ENCODE data around the gene VPS18. TPM values are rescaled to one million over a fixed set of nuclear protein-coding genes. Genes with fewer than 3 reads are reported as not detected.

VPS18 gene
- total and polyA plus RNA-seq, 2 donors (not counting 3 experiments of a cell fraction or from before 2014, with no cell fraction given): 29.3 to 32.8 TPM

- FAIRE-seq: no peak
- no peaks in the 10 kb centered on the region for H3K9me1 ChIP-seq (replicated peaks; ENCODE audit: control insufficient read depth, extremely low read depth, insufficient read depth, low read length)
- H3K79me2 ChIP-seq (ENCODE audit: control insufficient read depth, insufficient read depth, low read length): no peaks in the 10 kb centered on the region
- H3K4me3 ChIP-seq (replicated peaks in 1 of 3; ENCODE audit: insufficient read depth in 1 of 3, low read depth in 1 of 3, low read length in 3 of 3): no peak overlapping the region
- no peak overlapping the region for H3K9ac ChIP-seq (replicated peaks; ENCODE audit: extremely low read depth, insufficient read depth, low read length)
- no peak overlapping the region for H3K27ac ChIP-seq (ENCODE audit: insufficient read depth, low read depth, low read length)
- intact Hi-C loops (cut with micrococcal nuclease): no loop called here
- H3K9me3 ChIP-seq (replicated peaks; ENCODE audit: control insufficient read depth, insufficient read depth, low read length): no peaks in the 10 kb centered on the region
- H3K36me3 ChIP-seq (ENCODE audit: control insufficient read depth in 2 of 2, extremely low read depth in 1 of 2, insufficient read depth in 2 of 2, low read length in 2 of 2): no peaks in the 10 kb centered on the region
- no TSS peak for BruUV-seq (replicated peaks)
- TF ChIP-seq CTCF (IDR thresholded peaks at IDR 0.05; ENCODE audit: extremely low read depth in 1 of 2, insufficient read depth in 1 of 2, low read depth in 1 of 2, low read length in 2 of 2) (no peak), POLR2AphosphoS5 (IDR thresholded peaks at IDR 0.05; ENCODE audit: insufficient read depth, low read depth, low read length) (no peak), EZH2 (IDR thresholded peaks at IDR 0.05; ENCODE audit: borderline replicate concordance, low read depth, low read length, severe bottlenecking) (no peak), POLR2A (IDR thresholded peaks at IDR 0.05; ENCODE audit: low read depth, low read length) (no peak), FOS (IDR thresholded peaks at IDR 0.05; ENCODE audit: borderline replicate concordance, insufficient read depth, low read length) (no peak), MYC (IDR thresholded peaks at IDR 0.05; ENCODE audit: low read depth, low read length) (no peak), GATA2 (IDR thresholded peaks at IDR 0.05; ENCODE audit: insufficient read depth, insufficient read length, low read depth, low read length) (no peak)
- H3K4me1 ChIP-seq (ENCODE audit: control insufficient read depth, extremely low read depth, insufficient read depth, low read length): no peaks in the 10 kb centered on the region
- H3K27me3 ChIP-seq (ENCODE audit: control insufficient read depth in 2 of 2, insufficient read depth in 2 of 2, low read length in 2 of 2): no peaks in the 10 kb centered on the region
- no peak overlapping the region for H2AFZ ChIP-seq (ENCODE audit: low read depth, low read length)
- dilution Hi-C loops (cut with MboI; ENCODE audit: extremely low pct_ligation_motif_present, low sequenced_read_pairs): no loop called here
- no peak for DNase-seq (ENCODE audit: low read depth, low spot score)
- H4K20me1 ChIP-seq (replicated peaks; ENCODE audit: control insufficient read depth, extremely low read depth, insufficient read depth, low read length): no peaks in the 10 kb centered on the region
- H3K4me2 ChIP-seq (ENCODE audit: insufficient read depth, low read length): no peak overlapping the region
- ChIA-PET POLR2A (no interaction called here), CTCF (interaction anchor here (1.2 to 3.1 kb wide), 5 partner anchors 10 to 135 kb away, joined by 3 to 29 read pairs (median 12); partner anchors contain the start of gene VPS18)
These were observed 12.9 kb upstream of the VPS18 start for GRCh38 chr15:40881351-40881750.

All from endothelial cell of umbilical vein (primary cell).